HG02938 (cell line): ENCODE measurements around the gene CEP104.

ENCODE experiments used
- ATAC-seq: cut with Tn5 transposase; IDR thresholded peaks from one replicate; pipeline ENCODE4 v1.9.1; 2021; ENCODE audit warnings: mild to moderate bottlenecking, moderate library complexity; ENCODE audit not compliant: unreplicated experiment

CEP104 gene

DNA sequence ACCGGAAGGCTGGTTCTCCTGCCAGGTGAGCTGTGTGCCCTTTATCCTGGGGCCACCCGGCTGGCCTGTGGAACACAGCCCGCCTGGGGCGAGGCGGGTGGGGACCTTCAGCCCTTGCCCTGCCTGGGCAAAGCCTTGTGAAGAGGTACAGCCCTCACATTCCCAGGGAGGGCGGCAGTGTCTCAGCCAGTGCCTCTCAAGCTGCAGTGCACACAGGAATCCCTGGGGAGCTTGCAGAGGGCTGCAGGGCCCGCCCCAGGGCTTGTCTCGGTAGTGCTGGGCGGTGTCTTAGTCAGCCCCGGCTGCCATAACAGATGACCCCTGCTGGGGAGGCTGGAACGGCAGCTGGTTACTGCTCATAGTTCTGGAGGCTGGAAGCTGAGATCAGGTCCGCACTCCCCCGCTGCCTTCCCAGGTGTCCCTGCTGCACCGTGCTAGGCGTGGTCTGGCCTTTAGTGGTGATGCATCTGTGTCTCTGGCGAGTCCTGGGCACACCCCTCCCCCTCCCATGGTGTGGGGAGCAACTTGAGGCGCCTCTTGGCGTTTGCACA is 12.8 kb upstream of the CEP104 start:
- no peak for ATAC-seq

DNA sequence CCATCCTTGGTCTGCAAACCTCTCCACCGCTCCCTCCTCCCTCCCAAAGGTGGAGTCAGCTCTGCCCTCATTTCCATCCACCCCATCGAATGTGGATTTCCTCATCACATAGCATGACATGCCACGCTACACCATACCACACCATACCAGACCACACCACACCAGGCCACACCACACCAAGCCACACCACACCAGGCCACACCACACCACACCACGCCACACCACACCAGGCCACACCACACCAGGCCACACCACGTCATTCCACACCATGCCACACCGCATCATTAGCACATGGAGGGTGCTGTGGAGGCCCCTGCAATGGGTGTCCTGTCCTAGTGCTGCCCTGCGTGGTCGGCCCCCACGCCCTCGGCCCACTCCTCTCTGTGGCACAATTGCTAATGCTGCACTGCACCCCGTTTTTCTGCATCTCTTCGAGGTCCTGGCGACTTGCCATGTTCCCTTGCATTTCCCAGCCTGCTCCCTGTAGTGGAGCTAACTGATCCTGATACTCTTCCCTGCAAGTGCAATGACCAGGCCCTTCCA is 11.5 kb upstream of the CEP104 start:
- no peak for ATAC-seq

DNA sequence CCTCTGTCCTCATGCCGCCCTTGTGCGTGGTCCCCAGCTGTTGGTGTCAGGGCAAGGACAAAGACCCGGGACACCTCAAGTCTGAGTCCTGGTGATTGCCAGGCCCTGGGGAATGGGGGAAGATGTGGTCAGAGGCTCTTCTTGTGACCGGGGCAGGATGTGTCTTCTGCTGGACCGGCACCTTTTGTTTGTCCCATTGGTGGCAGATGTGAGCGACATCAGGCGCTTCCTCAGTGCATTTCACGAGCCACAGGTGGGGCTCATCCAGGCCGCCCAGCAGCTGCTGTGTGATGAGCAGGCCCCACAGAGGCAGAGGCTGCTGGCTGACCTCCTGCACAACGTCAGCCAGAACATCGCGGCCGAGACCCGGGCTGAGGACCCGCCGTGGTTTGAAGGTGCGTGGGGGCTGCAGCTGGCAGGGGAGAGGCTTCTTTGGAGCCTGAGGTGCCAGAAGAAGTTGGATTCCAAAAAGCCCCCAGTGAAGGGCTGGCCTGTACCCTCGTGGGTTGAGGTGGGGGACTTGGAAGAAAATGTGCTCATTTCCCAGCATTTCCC is 8.7 kb upstream of the CEP104 start:
- no peak for ATAC-seq

DNA sequence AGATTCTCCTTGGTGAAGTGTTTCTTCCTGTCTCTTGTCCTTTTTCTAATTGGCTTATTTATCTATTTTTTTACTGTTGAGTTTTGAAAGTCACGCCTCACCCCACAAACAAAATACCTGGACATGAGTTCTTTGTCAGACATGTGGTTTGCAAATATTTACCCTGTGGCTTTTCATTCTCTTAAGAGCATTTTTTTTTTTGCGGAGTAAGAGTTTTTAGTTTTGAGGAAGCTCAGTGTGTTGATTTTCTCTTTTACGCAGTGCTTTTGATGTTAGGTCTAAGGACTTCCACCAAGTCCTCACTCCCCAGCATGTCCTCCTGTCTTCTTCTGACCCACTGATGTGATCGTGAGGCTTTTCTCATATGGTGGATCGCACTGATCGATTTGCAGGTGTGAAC is 7.9 kb upstream of the CEP104 start:
- ATAC-seq: no peak

DNA sequence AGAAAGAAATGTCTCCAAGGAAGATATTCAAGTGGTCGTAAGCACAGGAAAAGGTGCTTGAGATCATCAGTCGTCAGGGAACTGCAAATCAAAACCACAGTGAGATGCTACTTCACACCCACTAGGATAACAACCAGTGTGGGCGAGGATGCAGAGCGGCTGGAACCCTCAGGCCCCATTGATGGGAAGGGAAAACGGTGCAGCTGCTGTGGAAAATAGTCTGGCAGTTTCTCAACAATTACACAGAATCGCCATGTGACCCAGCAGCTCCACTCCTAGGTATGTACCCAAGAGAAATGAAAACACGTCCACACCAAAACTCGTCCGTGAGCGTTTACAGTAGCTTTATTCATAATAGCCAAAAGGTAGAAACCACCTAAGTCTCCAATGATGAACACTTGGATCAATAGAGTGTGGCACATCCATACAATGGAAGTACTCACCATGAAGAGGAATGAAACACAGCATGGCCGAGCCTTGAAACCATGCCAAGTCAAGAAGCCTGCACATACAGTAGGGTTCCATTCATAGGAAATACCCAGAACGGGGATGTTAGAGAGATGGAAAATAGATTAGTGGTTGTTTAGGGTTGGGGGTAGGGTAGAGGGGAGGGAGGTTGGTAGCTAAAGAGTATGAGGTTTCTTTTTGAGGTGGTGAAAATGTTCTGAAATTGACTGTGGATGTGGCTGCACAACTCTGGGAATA is 6.4 kb upstream of the CEP104 start:
- no peak for ATAC-seq

DNA sequence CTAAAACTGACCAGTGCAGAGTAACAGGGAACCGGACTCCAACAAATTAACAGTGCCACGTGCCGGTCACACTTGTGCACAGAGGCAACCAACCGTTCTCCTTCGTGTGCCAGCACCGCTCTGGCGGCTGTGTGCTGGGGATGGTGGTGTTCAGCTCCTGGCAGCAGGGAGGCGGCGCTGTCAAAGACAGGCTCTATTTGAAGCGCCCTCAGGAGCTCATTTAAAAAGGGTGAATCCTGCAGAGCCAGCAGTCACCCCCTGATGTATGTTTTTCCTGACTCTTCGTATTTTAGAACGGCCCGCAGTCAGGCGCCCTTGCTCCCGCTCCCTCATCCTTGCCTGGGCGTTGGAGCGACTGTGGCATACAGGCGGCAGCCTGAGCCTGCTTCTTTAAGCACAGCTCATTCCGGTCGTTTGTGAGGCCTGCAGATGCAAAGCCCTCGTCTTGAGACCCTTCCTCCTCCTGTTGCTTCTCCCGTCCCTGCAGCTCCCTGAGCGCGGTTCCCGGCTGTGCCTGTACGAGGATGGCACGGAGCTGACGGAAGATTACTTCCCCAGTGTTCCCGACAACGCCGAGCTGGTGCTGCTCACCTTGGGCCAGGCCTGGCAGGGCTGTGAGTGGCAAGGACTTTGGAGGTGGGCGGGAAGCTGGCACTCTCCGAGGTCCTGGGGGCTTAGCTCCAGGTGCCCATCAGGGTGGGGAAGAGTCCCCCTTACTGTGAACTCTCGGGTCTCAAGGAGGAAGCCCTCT is 1.4 kb upstream of the CEP104 start:
- ATAC-seq: no peak

DNA sequence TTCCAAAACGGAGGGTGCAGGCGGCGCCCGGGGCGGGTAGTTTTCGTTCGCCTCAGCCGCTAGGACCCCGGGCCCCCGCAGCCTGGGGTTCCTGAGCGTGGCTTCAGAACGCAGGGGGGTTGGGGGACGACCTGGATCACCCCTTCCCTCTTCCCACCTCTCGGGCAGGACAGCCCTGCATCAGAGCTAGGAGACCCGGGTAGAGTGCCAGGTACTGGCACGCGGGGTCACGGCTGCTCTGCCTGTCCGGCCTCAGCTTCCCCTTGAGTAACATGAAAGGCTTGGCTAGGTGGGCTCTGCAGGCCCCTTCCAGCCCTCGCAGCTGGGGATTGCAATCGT is 749 bp upstream of the CEP104 start:
- no peak for ATAC-seq

DNA sequence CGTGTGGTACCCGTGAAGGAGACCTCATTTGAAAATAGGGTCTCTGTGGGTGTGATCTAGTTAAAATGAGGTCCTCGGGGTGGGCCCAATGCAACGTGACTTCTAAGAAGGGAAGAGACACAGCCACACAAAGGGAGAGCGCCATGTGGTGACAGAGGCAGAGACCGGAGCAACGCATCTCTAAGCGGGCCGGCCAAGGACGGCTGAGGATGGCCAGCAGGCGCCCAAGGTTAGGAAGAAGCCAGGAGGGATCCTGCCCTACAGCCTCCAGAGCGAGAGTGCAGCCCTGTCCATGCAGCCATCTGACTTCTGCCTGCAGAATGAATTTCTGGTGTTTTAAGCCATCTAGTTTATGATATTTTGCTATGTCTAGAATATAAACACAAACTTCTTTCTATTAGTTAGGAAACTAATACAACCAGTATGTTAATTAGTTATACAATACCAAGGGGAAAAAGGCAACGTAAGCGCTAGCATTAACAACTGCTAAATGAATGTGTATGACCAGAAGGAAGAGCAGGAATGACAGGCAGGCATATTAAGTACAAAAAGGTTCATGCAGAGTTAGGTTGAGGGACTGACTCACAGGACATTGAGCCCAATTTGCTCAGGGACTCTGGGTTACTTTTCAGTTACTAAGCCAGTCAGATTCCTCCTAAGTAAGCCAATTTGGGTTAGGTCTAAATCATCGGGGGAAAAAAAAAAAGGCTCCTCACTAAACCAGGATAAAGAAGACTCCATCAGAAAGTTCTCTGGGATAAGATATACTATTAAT is 4.1 kb downstream of the CEP104 start:
- no peak for ATAC-seq

DNA sequence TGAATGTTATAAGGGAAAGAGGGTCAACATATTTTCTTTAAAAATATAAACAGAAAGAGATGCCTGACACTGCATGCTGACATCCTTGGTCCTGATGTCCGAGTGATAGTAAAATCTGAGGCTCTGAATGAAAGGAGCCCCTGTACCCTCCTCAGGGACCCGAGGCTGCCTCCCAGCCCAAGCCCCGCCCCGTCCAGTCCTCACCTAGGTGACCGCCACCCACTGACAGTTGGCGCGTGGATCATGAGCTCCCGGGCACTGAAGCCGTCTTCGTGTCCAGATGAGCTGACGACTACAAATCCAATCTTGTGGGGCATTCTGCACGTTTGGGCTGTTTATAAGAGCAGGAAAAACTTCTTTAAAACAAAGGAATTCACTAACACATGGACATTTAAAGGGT is 4.9 kb downstream of the CEP104 start:
- no peak for ATAC-seq

DNA sequence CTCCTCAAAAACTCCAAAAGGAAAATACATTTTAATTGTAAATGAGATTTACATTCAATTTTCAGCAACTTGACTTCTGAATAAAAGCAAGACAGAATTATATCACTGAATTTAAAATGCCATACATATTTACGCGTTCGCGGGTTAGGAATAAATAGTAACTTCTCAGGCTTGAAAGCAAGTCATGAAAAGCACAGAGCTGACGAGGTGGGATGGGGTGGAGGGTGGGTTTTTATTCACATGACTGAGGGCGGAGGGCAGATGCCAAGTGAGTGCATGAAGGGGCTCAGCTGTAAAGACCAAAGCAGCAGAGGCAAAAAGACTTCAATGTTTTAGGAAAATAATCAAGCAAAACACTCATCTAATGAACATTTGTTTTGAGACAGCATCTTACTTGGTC is 5.7 kb downstream of the CEP104 start:
- ATAC-seq: no peak

DNA sequence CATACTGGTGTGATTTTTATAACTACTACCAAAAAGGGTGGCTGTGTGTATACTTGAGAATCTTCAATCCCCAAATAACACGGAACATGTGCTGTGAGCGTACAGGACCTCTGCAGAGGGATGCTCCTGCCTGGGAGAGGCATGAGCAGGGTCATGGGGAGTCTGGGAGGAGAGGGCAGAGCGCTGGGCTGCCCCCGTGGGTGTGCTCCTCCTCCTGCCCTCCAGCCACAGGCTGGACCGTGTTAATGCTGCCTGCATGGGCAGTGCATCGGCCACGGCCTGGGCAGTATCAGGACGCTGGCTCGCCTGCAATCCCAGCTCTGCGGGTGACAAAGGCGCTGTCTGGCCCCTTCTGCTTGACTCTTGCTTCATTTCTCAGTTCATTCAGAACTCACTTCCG is 6.2 kb downstream of the CEP104 start:
- no peak for ATAC-seq

DNA sequence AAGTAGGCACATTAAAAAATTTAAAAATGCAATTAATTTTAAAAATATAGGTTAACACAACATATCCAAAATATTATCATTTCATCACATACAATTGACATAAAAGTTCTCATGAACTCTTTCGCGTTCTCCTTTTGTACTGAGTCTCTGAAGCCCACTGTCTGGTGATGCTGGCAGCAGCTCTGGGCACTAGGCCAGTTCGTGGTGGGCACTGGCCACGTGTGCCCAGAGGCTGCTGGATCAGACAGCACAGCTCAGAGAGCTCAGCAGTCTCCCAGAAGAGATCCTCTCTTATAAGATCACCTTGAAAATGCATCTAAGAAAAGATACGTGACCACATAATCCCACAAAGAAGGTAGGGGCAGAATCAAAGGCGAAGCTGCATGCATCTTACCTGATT is 9.9 kb downstream of the CEP104 start:
- no peak for ATAC-seq

DNA sequence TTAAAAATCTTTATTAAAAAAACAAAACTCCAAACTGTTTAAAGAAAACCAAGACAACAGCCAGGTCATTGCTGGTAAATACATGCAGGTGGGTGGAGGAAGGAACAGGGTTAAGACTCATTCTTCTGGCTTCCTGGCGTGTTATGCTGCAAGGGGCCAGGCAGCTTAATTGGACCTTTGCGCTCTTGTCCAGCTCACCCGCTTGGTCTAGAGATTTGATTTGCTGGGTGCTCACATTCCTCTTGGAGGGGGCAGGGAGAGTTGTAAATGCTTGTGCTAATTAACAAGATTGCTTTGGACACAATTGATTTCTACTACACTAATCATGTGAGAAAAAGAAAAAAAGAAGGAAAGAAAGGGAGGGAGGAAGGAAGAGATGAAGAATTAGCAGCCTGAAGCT is 10.5 kb downstream of the CEP104 start:
- no peak for ATAC-seq

DNA sequence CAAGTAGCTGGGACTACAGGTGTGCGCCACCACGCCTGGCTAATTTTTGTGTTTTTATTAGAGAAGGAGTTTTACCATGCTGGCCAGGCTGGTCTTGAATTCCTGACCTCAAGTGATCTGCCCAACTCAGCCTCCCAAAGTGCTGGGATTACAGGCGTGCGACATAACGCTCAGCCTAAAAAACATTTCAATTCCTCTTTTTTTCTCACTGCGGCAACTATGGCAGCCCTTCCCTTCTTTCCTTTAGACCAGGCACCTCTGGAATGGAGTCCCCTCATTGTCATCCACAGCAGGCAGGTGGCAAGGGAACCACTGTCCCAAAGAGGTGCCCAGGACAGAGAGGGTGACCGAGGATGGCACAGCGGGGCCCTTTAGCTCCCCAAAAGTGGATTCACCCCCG is 14.1 kb downstream of the CEP104 start:
- ATAC-seq: no peak

DNA sequence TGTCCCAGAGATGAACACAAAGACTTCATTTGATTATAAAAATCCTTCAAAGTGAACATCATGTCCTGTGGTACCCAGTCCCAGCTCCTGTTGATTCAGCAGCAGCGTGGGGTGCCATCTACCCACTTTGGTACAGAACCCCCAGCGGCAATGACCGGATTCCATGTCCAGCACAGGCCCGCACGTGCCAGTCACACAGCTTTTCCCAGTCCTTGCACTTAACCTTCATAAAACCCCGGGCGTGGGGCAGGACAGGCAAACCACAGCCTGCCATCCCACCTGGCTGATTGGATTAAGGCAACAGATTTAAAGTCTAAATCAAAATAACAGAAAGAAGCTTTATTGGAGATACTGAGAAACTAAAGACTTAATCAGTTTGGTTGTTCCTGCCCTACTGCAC is 15.5 kb downstream of the CEP104 start:
- ATAC-seq: no peak

DNA sequence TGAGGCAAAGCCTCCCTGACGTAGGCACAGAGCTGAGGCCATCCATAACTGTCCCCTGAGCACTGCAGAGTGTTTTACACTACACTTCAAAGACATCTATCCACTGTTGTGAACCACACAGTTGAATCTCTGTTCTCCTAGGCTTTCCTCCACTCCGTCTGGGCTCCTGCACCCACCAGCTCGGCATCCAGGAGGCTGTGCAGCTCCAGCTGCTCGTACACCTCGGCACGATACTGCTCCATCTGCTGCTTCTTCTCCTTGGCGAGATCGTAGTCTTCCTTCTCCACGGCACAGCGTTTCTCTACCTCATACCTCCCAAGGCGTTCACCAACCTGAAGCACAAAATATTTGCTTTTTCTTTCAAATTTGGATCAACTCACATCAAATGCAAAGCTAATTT is 18.2 kb downstream of the CEP104 start:
- ATAC-seq: no peak

DNA sequence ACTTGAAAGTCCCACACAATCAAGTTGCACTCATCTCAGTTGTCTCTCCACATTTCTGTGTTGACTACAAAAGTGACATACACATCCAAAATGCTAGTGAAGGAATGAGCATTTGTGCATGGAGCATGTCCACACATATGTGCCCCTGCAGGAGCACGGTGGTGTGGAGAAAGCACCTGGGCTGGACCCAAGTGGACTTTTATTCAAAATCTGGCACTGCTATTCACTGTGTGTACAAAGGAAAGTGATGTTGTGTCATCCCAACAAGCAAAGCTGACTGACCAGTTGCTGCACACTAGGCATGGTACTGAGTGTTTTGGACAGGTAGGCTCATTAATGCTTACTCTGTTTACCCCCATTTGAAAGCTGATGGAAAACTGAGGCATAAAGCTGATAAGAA is 19.3 kb downstream of the CEP104 start:
- no peak for ATAC-seq

DNA sequence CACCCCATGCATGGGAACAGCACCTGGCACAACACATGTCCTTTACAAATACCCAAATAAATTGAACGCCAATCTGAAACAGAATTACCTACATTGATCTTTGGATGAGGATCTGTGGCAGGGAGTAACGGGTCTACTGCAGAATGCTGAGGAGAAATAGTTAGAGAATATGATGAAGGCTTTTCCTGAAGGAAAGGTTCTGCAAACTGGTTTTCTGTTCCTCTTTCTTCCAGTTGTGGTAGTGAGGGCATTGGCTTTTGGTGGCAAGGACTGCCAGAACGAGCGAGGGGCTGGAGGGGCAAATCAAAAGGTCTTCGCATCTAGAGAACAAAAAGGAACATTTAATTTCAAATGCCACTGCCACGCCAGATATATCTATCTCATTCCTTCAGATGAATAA is 19.8 kb downstream of the CEP104 start:
- ATAC-seq: no peak

DNA sequence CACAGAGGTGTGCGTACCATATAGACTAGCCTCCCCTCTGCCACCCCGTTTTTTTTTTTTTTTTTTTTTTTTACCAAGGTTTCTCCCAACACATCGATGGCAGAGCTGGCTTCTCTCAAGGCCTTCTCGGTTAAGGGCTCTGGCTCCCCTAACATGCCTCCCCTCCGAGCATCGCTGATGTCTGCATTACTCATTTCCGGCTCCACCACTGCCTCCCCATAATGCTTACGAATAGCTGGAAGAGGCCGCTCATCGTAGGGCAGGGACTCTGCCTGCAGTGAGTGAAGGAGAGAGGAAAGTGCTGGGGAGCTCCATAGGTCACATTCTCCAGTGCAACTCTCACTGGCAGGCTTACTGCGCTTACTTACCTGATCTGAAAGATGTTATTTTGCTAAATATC is 20.6 kb downstream of the CEP104 start:
- no peak for ATAC-seq

DNA sequence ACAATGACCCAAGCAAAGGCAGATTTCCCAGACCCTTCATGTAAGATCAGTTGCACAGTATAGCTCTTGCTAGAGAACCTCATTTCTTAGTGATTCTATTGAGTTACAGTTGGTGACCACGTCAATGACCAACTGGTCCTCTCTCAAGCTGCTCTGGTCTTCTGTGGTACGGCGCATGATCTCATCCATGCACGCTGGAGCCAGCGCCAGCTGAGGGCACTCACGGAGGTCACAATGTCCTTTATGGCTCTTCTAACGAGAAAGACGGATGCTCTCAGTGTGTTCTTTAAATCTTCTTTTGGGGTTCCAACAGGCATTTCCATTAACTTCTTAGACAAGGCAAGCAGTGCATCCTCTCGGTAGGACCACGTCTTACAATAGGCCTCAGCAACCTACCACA is 22.3 kb downstream of the CEP104 start:
- ATAC-seq: no peak

DNA sequence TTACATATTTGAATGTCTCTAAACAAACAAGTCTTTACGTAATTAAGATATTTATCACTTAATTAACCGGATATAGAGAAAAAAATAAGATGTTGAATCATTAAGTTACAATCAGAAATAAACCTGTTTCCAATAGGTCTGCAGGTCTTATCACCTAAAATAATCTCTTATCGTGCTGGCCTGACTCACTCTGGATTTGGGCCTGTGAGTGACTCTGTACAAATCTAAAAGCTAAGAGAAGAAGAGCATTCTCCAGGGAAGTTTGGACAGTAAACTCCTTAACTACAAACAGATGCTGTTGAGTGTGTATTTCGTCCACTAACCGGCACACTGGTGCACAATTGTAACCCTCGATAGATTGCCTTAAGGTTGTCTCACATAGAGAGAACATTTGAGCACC is 25.3 kb downstream of the CEP104 start:
- ATAC-seq: no peak
